Activated T-cell treated with anti-CD3 and anti-CD28 coated beads, Interleukin-2, amount 50 U/mL, for 4 hours (primary cell): ENCODE measurements around the gene FOXP1. TPM values are rescaled to one million over a fixed set of nuclear protein-coding genes. Genes with fewer than 3 reads are reported as not detected.
"Not testable (repeated sequence)": the region's sequence is repeated elsewhere in the genome, so short reads cannot be mapped to it uniquely, and the experiment has no call there.

Source experiments
- ATAC-seq, 2 donors: fragments of 200-7000 bp; cut with Tn5 transposase; one replicate each; pipeline ENCODE4 v1.10.0; 2021
- DNase-seq: peaks from one replicate; pipeline ENCODE4 v3.0.0-alpha.2; 2020
- H3K27me3 Mint-ChIP-seq: one replicate; pipeline ENCODE4 v1.8.0; 2021; ENCODE audit warnings: low read depth, mixed read lengths
- H3K36me3 Mint-ChIP-seq: one replicate; pipeline ENCODE4 v1.8.0; 2022; ENCODE audit warnings: mixed read lengths; ENCODE audit not compliant: insufficient read depth
- H3K4me1 Mint-ChIP-seq: one replicate; pipeline ENCODE4 v1.8.0; 2021; ENCODE audit warnings: low read depth, mixed read lengths
- H3K4me3 Mint-ChIP-seq: one replicate; pipeline ENCODE4 v1.8.0; 2021; ENCODE audit warnings: mild to moderate bottlenecking, moderate library complexity, mixed read lengths
- H3K9me3 Mint-ChIP-seq: one replicate; pipeline ENCODE4 v1.8.0; 2021; ENCODE audit warnings: mixed read lengths
- total RNA-seq, 3 donors: library from RNA; stranded (reverse); gene quantifications; one replicate each; pipeline ENCODE4 v1.2.1, GENCODE V29; 2021

The FOXP1 gene
- total RNA-seq, 3 donors from 2014 or later = 251 to 263 (median 256) TPM

- Mint-ChIP-seq H3K27me3 (no peaks in the 10 kb centered on the region), H3K4me1 (peaks cover 29% of the 10 kb centered on the region), H3K9me3 (peaks cover 5% of the 10 kb centered on the region), H3K36me3 (peaks cover 51% of the 10 kb centered on the region), H3K4me3 (no peak overlapping the region)
- ATAC-seq = no peak
- DNase-seq = no peak
Observed at GRCh38 chr3:71329817-71330216, 253.7 kb downstream of the FOXP1 start.

GRCh38 chr3:71328926-71329325 lies 254.6 kb downstream of the FOXP1 start:
- Mint-ChIP-seq H3K27me3 (no peaks in the 10 kb centered on the region), H3K9me3 (peaks cover 5% of the 10 kb centered on the region), H3K4me1 (peaks cover 27% of the 10 kb centered on the region), H3K36me3 (peaks cover 44% of the 10 kb centered on the region), H3K4me3 (no peak overlapping the region)
- DNase-seq (no peak), ATAC-seq (no peak)

- DNase-seq = no peak
- peaks cover 20% of the 10 kb centered on the region for H3K4me1 Mint-ChIP-seq
- H3K4me3 Mint-ChIP-seq = no peak overlapping the region
- H3K27me3 Mint-ChIP-seq = no peaks in the 10 kb centered on the region
- H3K9me3 Mint-ChIP-seq = peaks cover 5% of the 10 kb centered on the region
- peaks cover 44% of the 10 kb centered on the region for H3K36me3 Mint-ChIP-seq
- ATAC-seq = no peak
Observed at GRCh38 chr3:71327936-71328335, 255.6 kb downstream of the FOXP1 start.

- no peak for ATAC-seq
- Mint-ChIP-seq H3K27me3 (no peaks in the 10 kb centered on the region), H3K9me3 (peaks cover 5% of the 10 kb centered on the region), H3K4me3 (no peak overlapping the region), H3K36me3 (peaks cover 34% of the 10 kb centered on the region), H3K4me1 (peaks cover 18% of the 10 kb centered on the region)
- DNase-seq = no peak
Observed at GRCh38 chr3:71325715-71326114, 257.8 kb downstream of the FOXP1 start.

- not testable (repeated sequence) for DNase-seq, H3K27me3 Mint-ChIP-seq, H3K4me3 Mint-ChIP-seq, H3K9me3 Mint-ChIP-seq, ATAC-seq
- peaks cover 29% of the 10 kb centered on the region for H3K36me3 Mint-ChIP-seq
- H3K4me1 Mint-ChIP-seq = peaks cover 18% of the 10 kb centered on the region
Observed at GRCh38 chr3:71324224-71324623, 259.3 kb downstream of the FOXP1 start.

GRCh38 chr3:71323558-71323957 lies 260.0 kb downstream of the FOXP1 start:
- no peaks in the 10 kb centered on the region for H3K27me3 Mint-ChIP-seq
- H3K36me3 Mint-ChIP-seq = peaks cover 29% of the 10 kb centered on the region
- peaks cover 21% of the 10 kb centered on the region for H3K4me1 Mint-ChIP-seq
- no peak for ATAC-seq
- no peak for DNase-seq
- H3K9me3 Mint-ChIP-seq = no peaks in the 10 kb centered on the region
- no peak overlapping the region for H3K4me3 Mint-ChIP-seq

GRCh38 chr3:71322154-71322553 lies 261.4 kb downstream of the FOXP1 start:
- DNase-seq = no peak
- Mint-ChIP-seq H3K4me3 (no peak overlapping the region), H3K4me1 (peaks cover 26% of the 10 kb centered on the region), H3K27me3 (no peaks in the 10 kb centered on the region), H3K36me3 (peaks cover 21% of the 10 kb centered on the region), H3K9me3 (no peaks in the 10 kb centered on the region)
- ATAC-seq = no peak

GRCh38 chr3:71319771-71320170 lies 263.8 kb downstream of the FOXP1 start:
- H3K36me3 Mint-ChIP-seq = peaks cover 10% of the 10 kb centered on the region
- no peaks in the 10 kb centered on the region for H3K9me3 Mint-ChIP-seq
- no peaks in the 10 kb centered on the region for H3K27me3 Mint-ChIP-seq
- no peak for DNase-seq
- no peak for ATAC-seq
- H3K4me1 Mint-ChIP-seq = peaks cover 37% of the 10 kb centered on the region
- no peak overlapping the region for H3K4me3 Mint-ChIP-seq

- H3K36me3 Mint-ChIP-seq = peaks cover 10% of the 10 kb centered on the region
- H3K9me3 Mint-ChIP-seq = no peaks in the 10 kb centered on the region
- H3K4me3 Mint-ChIP-seq = no peak overlapping the region
- DNase-seq (no peak), ATAC-seq (no peak)
- H3K27me3 Mint-ChIP-seq = no peaks in the 10 kb centered on the region
- H3K4me1 Mint-ChIP-seq = peaks cover 38% of the 10 kb centered on the region
Observed at GRCh38 chr3:71318458-71318827, 265.1 kb downstream of the FOXP1 start.

- DNase-seq (no peak), ATAC-seq (no peak)
- Mint-ChIP-seq H3K27me3 (no peaks in the 10 kb centered on the region), H3K36me3 (peaks cover 7% of the 10 kb centered on the region), H3K4me1 (peaks cover 38% of the 10 kb centered on the region), H3K9me3 (no peaks in the 10 kb centered on the region), H3K4me3 (no peak overlapping the region)
Observed at GRCh38 chr3:71317749-71318457, 265.6 kb downstream of the FOXP1 start.

- ATAC-seq (no peak), DNase-seq (no peak)
- Mint-ChIP-seq H3K4me1 (peaks cover 37% of the 10 kb centered on the region), H3K4me3 (no peak overlapping the region), H3K9me3 (no peaks in the 10 kb centered on the region), H3K36me3 (peaks cover 2% of the 10 kb centered on the region), H3K27me3 (no peaks in the 10 kb centered on the region)
Observed at GRCh38 chr3:71317140-71317539, 266.4 kb downstream of the FOXP1 start.

GRCh38 chr3:71316066-71316777 lies 267.3 kb downstream of the FOXP1 start:
- no peaks in the 10 kb centered on the region for H3K27me3 Mint-ChIP-seq
- ATAC-seq = no peak
- no peaks in the 10 kb centered on the region for H3K9me3 Mint-ChIP-seq
- peaks cover 42% of the 10 kb centered on the region for H3K4me1 Mint-ChIP-seq
- H3K4me3 Mint-ChIP-seq = no peak overlapping the region
- H3K36me3 Mint-ChIP-seq = no peaks in the 10 kb centered on the region
- no peak for DNase-seq

GRCh38 chr3:71315431-71315830 lies 268.1 kb downstream of the FOXP1 start:
- DNase-seq = no peak
- H3K4me1 Mint-ChIP-seq = peaks cover 48% of the 10 kb centered on the region

GRCh38 chr3:71313844-71314243 lies 269.7 kb downstream of the FOXP1 start:
- no peak for ATAC-seq
- H3K4me1 Mint-ChIP-seq = peaks cover 63% of the 10 kb centered on the region
- no peaks in the 10 kb centered on the region for H3K9me3 Mint-ChIP-seq

More at GRCh38 chr3:71315431-71315830, 268.1 kb downstream of the FOXP1 start:
- Mint-ChIP-seq H3K27me3 (no peaks in the 10 kb centered on the region), H3K9me3 (no peaks in the 10 kb centered on the region), H3K36me3 (no peaks in the 10 kb centered on the region), H3K4me3 (no peak overlapping the region)
- ATAC-seq = no peak

GRCh38 chr3:71312461-71312860 lies 271.1 kb downstream of the FOXP1 start:
- Mint-ChIP-seq H3K27me3 (no peaks in the 10 kb centered on the region), H3K4me3 (no peak overlapping the region), H3K36me3 (no peaks in the 10 kb centered on the region), H3K9me3 (no peaks in the 10 kb centered on the region), H3K4me1 (peaks cover 63% of the 10 kb centered on the region)
- DNase-seq = no peak
- no peak for ATAC-seq

More at GRCh38 chr3:71313844-71314243, 269.7 kb downstream of the FOXP1 start:
- Mint-ChIP-seq H3K36me3 (no peaks in the 10 kb centered on the region), H3K27me3 (no peaks in the 10 kb centered on the region), H3K4me3 (no peak overlapping the region)
- no peak for DNase-seq
